RCC 7860 (cell line): ENCODE measurements around the gene TM9SF1.
A peak's percentile ranks its signal among the peaks of the same experiment; 100 is the strongest.

Experiments used
- DNase-seq: peaks from one replicate; pipeline ENCODE4 v3.0.0-alpha.2; 2015; ENCODE audit warnings: low spot score
- FAIRE-seq: peaks from 2 replicates; lab custom pipeline; 2012; peaks lifted over from hg19 to GRCh38; lab: Jason Lieb, UNC

Gene TM9SF1

GRCh38 chr14:24151404-24152080, 43.7 kb downstream of the TM9SF1 start:
- FAIRE-seq, result no peak
- no peak for DNase-seq

- DNase-seq (no peak), FAIRE-seq (no peak)
Measured at GRCh38 chr14:24150993-24151392, 44.2 kb downstream of the TM9SF1 start.

GRCh38 chr14:24150567-24150966, 44.7 kb downstream of the TM9SF1 start:
- DNase-seq (no peak), FAIRE-seq (no peak)

- no peak for DNase-seq
- FAIRE-seq, result no peak
Measured at GRCh38 chr14:24150061-24150460, 45.2 kb downstream of the TM9SF1 start.

GRCh38 chr14:24149302-24149969, 45.8 kb downstream of the TM9SF1 start:
- DNase-seq, result no peak
- no peak for FAIRE-seq

DNA sequence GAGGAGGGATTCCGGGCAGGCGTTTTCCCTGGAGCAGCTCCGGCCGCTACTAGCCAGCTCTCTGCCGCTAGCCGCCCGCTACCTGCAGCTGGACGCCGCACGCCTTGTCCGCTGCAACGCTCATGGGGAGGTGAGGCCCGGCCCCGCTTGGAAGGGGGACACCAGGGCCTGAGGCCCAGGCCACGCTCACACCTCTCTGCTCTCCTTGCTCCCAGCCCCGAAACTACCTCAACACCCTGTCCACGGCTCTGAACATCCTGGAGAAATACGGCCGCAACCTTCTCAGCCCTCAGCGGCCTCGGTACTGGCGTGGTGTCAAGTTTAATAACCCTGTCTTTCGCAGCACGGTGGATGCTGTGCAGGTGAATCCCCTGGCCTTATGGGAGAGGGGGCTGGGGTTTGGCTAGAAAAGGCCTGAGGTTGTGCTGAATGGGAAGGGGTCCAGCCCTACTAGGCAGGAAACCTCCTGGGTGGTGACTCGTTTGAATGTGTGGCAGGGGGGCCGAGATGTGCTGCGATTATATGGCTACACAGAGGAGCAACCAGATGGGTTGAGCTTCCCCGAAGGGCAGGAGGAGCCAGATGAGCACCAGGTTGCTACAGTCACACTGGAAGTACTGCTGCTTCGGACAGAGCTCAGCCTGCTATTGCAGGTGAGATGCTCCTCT, 47.3 kb downstream of the TM9SF1 start:
- no peak for DNase-seq
- no peak for FAIRE-seq

DNA sequence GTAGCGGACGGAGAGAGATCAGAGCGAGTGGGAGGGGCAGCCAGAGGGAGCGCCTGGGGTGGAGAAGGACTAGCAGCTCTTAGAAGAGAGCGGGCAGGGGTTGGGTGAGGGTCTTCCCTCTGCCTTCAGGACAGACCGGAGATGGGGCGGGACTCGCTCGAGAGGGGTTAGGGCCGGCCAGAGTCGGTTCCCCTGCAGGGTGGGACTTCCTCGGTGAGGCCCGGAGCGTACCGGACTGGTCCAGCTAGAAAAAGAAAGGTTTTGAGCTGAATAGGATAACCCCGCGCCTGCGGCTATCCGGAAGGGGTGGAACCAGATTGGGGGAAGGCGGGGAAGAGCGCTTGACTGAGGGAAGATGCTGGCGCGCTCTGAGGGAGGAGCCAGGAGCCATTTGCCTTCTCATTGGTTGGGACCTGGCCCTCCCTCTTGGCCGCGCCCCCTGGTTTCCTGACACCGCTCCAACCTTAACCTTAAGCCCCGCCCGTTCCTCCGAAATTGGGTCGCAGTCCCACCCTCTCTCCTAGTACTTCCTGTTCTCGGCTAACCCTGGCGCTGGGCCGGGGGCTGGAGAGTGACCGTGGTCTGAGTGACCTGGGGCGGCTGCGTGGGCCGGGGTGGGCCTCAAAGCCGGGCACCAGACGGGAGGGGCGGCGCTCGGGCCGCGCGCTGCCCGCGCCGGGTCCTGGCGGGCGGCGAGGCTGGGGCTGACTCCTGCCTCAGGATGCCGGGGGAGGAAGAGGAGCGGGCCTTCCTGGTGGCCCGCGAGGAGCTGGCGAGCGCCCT, 48.1 kb downstream of the TM9SF1 start, which contains the start of gene RNF31:
TSS of gene RNF31 (plus strand) at position 521 of the 783 bp plus-strand sequence. CDS start at position 722, 201 bp downstream.
- peak; percentile 73 for FAIRE-seq
- peak; percentile 79 for DNase-seq

- DNase-seq (peak; percentile 89), FAIRE-seq (no peak)
Measured at GRCh38 chr14:24146453-24146977, 48.7 kb downstream of the TM9SF1 start, which contains the start of gene PSME2. Gene PSME2, minus strand, starts transcription at chr14:24146610. Its CDS starts 29 bp downstream, at chr14:24146581.

DNA sequence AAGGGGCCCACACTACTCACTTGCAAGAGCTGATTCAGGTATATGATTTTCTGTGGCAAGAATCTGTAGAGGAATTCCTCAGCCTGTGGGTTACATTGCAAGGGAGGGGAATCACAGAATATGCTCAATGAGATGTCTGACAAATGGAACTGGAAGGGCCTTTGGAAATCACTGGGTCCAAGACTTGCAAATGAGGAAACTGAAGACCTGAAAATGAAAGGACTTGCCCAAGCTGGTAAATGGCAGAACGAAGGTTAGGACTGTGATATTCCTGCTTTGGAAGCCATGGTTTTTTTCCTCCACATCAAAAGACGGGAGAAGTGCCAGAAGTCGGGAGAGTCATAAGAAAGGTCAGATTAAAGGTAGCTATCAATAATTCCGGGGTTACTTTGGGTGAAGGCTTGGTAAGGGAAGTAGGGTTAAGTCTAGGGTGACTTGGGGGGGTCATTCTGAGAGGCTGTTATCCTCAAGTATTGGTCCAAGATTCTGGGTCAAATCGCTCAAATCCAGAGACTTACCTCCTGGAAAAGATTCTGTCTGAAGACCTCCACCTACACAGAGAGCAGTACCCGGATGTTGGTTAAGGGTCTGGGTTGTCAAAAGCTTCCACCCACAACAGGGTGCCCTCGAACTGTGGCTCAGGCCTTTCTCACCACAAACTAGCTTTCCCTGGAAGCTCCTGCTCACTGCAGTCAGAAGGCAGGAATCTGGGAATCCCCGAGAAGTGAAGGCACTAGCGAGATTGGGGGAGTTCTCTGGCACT, 49.4 kb downstream of the TM9SF1 start:
- no peak for FAIRE-seq

DNA sequence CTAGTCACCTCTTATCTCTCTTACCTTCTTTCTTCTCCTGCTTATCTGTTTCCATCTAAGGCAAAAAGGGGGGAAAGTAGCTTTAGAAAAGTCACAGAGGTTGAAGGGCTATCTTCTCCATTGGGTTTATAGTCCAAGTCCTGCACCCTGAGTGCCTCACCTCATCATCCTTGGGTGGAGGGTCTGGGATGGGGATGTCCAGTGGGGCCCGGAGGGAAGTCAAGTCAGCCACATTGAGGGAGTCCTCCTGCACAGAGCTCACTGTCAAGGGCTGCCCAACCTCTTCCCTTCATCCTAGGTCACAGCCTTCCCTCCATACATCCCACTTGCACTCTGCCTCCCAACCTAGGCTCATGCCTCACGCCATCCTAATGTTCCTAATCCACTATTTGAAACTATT, 50.0 kb downstream of the TM9SF1 start:
- no peak for FAIRE-seq
- no peak for DNase-seq

More for the DNA sequence above, 49.4 kb downstream of the TM9SF1 start:
- peak; percentile 29 for DNase-seq

DNA sequence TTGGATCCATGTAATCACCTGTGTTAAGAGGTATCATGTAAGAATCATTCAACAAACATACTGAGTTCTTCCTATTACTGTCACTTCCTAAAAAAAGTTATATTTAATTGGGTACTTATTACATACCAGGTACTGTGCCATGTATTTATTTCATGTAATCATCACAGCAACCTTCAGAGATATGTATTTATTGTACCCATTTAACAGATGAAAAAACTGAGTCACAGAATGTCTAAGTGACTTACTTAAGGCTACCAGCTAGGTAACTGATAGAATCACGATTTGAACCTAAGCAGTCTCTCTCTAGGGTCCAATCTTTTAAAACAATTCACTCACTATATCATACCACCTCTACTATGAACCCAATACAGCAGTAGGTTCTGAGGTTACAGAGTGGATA, 50.8 kb downstream of the TM9SF1 start:
- FAIRE-seq (no peak), DNase-seq (no peak)

- FAIRE-seq (no peak), DNase-seq (no peak)
Measured at GRCh38 chr14:24143511-24143910, 51.7 kb downstream of the TM9SF1 start.

DNA sequence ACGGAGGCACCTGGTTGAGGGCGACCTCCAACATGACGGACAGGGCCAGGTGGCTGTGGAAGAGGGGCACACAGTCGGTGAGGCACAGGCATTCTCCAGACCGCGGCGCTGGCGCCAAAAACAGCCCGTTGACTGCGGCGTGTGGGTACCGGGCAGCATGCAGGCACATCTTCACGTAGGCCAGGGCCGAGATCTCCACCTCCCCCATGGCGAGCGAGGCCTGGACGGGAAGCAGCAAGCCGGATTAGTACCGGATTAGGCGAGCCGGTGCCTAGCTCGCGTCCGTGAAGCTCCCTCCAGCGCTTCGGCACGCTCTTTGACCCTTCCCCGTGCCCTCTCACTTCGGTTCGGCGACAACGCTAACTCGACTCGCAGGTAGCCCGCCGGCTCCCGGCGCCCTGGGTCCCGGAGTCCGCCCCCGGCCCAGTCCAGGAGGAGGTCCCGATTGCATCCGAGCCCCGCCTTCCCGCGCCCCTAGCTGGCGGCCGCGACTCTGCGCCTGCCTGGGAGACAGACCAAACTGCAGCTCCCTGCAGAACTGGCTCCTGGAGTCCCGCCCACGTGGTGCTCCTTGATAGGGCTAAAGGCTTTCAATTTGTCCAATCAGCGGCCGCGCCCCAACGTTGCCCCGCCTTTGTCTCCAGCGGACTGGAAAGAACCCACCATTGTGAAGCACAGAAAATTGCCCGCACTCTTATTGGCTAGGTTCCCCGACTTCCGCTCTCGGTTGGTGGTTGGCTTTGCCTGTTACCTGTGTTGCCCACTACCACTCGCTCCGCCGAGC, 54.0 kb downstream of the TM9SF1 start, which contains the start of gene EMC9:
TSS of gene EMC9 (minus strand) at position 495 of the 784 bp plus-strand sequence. CDS start at position 208, 287 bp downstream.
- FAIRE-seq, result peak; percentile 56

DNA sequence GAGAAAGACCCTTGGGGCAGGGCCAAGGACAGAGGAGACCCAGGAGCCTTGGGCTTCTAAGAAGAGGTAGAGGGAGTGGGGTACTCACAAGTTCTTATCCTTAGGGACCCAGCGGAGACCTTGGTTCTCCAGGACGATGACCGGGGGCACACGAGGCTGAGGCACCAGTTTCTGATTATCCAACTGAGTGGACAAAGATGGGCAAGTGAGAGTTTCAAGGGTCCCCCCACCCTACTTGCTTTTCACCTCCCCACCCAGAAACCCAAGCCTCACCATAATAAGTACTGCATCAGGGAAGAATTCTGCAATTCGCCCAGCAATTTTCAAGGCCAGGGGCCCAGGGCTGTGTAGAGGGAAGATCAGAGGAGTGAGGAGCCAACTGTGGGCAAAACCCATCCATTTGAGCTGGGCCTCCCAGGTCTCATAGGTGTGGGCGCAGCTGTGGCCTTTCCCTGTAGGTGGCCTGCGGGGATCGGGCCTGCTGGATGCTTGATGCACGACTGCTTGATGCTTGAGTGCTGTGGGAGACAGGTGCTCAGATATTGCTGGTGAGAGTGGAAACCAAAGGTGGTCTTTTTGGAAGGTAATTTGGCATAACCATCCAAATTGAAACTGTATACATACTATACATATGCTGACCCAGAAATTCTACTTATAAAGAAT, 55.8 kb downstream of the TM9SF1 start:
- FAIRE-seq, result no peak
- no peak for DNase-seq

More for the DNA sequence above, 54.0 kb downstream of the TM9SF1 start, which contains the start of gene EMC9:
- DNase-seq, result peak; percentile 94
